ENCODE measurements around the gene LCE1C.

LCE1C gene

DNA sequence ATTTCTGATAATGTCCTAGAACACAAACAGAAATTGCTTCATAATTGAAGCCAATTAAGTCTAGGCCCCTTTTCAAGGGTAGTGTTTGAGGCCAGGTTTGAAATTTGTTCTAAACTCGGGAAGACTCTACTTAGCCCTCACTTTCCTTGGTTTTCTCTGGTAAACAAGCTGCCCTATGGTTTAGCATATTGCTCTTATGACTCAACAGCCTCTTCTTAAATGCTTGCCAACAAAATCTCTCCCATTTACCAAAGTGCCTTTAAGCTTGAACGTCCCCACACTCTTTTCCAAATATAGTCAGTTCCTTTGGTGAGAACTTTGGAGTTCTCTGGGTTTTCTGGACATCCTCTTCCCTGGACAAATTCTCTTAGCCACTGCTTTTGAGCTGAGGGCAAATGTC, 30.4 kb upstream of the LCE1C start:
- no peaks in the 10 kb centered on the region for H4K20me1 ChIP-seq (ENCODE audit: insufficient read depth, low read length)
- no peak overlapping the region for H3K27ac ChIP-seq (ENCODE audit: low read depth, low read length, poor library complexity, severe bottlenecking)
- no peaks in the 10 kb centered on the region for H3K9me2 ChIP-seq (ENCODE audit: low read depth, low read length)
- H3K9me3 ChIP-seq (ENCODE audit: low read length): no peaks in the 10 kb centered on the region
- TF ChIP-seq EZH2 (IDR thresholded peaks at IDR 0.05; ENCODE audit: borderline replicate concordance, low read length) (no peak), CTCF (IDR thresholded peaks at IDR 0.05; ENCODE audit: low read length) (no peak)
- no peak overlapping the region for H3K4me2 ChIP-seq (ENCODE audit: low read length)
- no peak overlapping the region for H2AFZ ChIP-seq (ENCODE audit: low read length)
- no peaks in the 10 kb centered on the region for H3K4me1 ChIP-seq (ENCODE audit: insufficient read depth, low read length, severe bottlenecking)
- H3F3A ChIP-seq (ENCODE audit: insufficient read depth, low read length): no peaks in the 10 kb centered on the region
- no peaks in the 10 kb centered on the region for H3K36me3 ChIP-seq (ENCODE audit: insufficient read depth, low read length)
- no peak overlapping the region for H3K9ac ChIP-seq (ENCODE audit: low read length)
- H3K27me3 ChIP-seq (ENCODE audit: insufficient read depth, low read length): no peaks in the 10 kb centered on the region
- no peak overlapping the region for H3K4me3 ChIP-seq (ENCODE audit: low read depth, low read length, poor library complexity, severe bottlenecking)
- no peaks in the 10 kb centered on the region for H3K79me2 ChIP-seq (ENCODE audit: insufficient read depth, low read length)

DNA sequence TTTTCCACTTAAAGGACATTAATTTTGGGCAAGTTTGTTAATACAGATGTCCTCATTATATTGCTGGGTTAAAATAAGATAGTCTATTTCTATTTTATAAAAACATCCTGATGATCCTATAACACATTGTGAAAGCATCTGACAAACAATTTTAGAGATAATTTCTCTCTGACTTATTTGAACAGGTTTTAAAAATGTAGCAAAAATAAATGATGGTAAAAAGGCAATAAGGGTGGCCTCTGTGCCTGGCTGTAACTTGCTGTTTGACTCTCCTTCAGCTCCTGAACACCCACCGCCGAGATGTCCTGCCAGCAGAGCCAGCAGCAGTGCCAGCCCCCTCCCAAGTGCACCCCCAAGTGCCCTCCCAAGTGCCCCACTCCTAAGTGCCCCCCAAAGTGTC, 20.7 kb upstream of the LCE1C start, which contains the start of gene LCE1A:
TSS of gene LCE1A (plus strand) at position 301 of the 400 bp plus-strand sequence. CDS start at position 301, 0 bp downstream.
- Histone ChIP-seq H3K4me2 (ENCODE audit: low read length) (no peak within 1 kb of the TSS), H3K27me3 (ENCODE audit: insufficient read depth, low read length) (no peaks in the 10 kb centered on the region), H3K4me3 (ENCODE audit: low read depth, low read length, poor library complexity, severe bottlenecking) (no peak within 1 kb of the TSS), H3K9me2 (ENCODE audit: low read depth, low read length) (no peaks in the 10 kb centered on the region), H3F3A (ENCODE audit: insufficient read depth, low read length) (no peaks in the 10 kb centered on the region), H3K9ac (ENCODE audit: low read length) (no peak within 1 kb of the TSS), H3K9me3 (ENCODE audit: low read length) (no peaks in the 10 kb centered on the region), H3K79me2 (ENCODE audit: insufficient read depth, low read length) (no peaks in the 10 kb centered on the region), H3K4me1 (ENCODE audit: insufficient read depth, low read length, severe bottlenecking) (no peaks in the 10 kb centered on the region), H2AFZ (ENCODE audit: low read length) (no peak within 1 kb of the TSS), H4K20me1 (ENCODE audit: insufficient read depth, low read length) (no peaks in the 10 kb centered on the region), H3K36me3 (ENCODE audit: insufficient read depth, low read length) (no peaks in the 10 kb centered on the region), H3K27ac (ENCODE audit: low read depth, low read length, poor library complexity, severe bottlenecking) (no peak within 1 kb of the TSS)
- TF ChIP-seq EZH2 (IDR thresholded peaks at IDR 0.05; ENCODE audit: borderline replicate concordance, low read length) (no peak), CTCF (IDR thresholded peaks at IDR 0.05; ENCODE audit: low read length) (no peak)

- Histone ChIP-seq H3K79me2 (ENCODE audit: insufficient read depth, low read length) (no peaks in the 10 kb centered on the region), H3F3A (ENCODE audit: insufficient read depth, low read length) (no peaks in the 10 kb centered on the region), H3K4me1 (ENCODE audit: insufficient read depth, low read length, severe bottlenecking) (no peaks in the 10 kb centered on the region), H3K27ac (ENCODE audit: low read depth, low read length, poor library complexity, severe bottlenecking) (no peak overlapping the region), H3K36me3 (ENCODE audit: insufficient read depth, low read length) (no peaks in the 10 kb centered on the region), H2AFZ (ENCODE audit: low read length) (no peak overlapping the region), H3K9me3 (ENCODE audit: low read length) (no peaks in the 10 kb centered on the region), H3K4me3 (ENCODE audit: low read depth, low read length, poor library complexity, severe bottlenecking) (no peak overlapping the region), H3K4me2 (ENCODE audit: low read length) (no peak overlapping the region), H3K27me3 (ENCODE audit: insufficient read depth, low read length) (no peaks in the 10 kb centered on the region), H3K9ac (ENCODE audit: low read length) (no peak overlapping the region), H4K20me1 (ENCODE audit: insufficient read depth, low read length) (no peaks in the 10 kb centered on the region), H3K9me2 (ENCODE audit: low read depth, low read length) (no peaks in the 10 kb centered on the region)
- TF ChIP-seq CTCF (IDR thresholded peaks at IDR 0.05; ENCODE audit: low read length) (no peak), EZH2 (IDR thresholded peaks at IDR 0.05; ENCODE audit: borderline replicate concordance, low read length) (no peak)
Observed at GRCh38 chr1:152824964-152825363, 18.5 kb upstream of the LCE1C start.
